Activated CD8-positive, alpha-beta T cell treated with anti-CD3 and anti-CD28 coated beads for 36 hours (primary cell): Measurements from ENCODE around the gene WSB1. TPM values are rescaled to one million over a fixed set of nuclear protein-coding genes. Genes with fewer than 3 reads are reported as not detected.

ENCODE experiments used
- ATAC-seq: fragments of 200-7000 bp; cut with Tn5 transposase; one replicate; pipeline ENCODE4 v1.10.0; 2021; ENCODE audit warnings: mild to moderate bottlenecking, moderate library complexity
- CTCF ChIA-PET: fragments of 350-600 bp; sonication (Branson Sonifier 250); formaldehyde crosslinking; loops from one replicate; lab custom pipeline; 2021; ENCODE audit warnings: antibody characterized with exemption; lab: Charles Lee
- POLR2A ChIA-PET: fragments of 350-600 bp; sonication (Branson Sonifier 250); formaldehyde crosslinking; loops from one replicate; lab custom pipeline; 2021; ENCODE audit warnings: antibody characterized with exemption; lab: Charles Lee
- DNase-seq: peaks from one replicate; pipeline ENCODE4 v3.0.0-alpha.2; 2020
- H3K27ac Mint-ChIP-seq: one replicate; pipeline ENCODE4 v1.8.0; 2021; ENCODE audit warnings: mild to moderate bottlenecking, mixed read lengths
- H3K27me3 Mint-ChIP-seq: one replicate; pipeline ENCODE4 v1.8.0; 2021; ENCODE audit warnings: mixed read lengths
- H3K36me3 Mint-ChIP-seq: one replicate; pipeline ENCODE4 v1.8.0; 2021; ENCODE audit warnings: low read depth, mixed read lengths
- H3K4me1 Mint-ChIP-seq: one replicate; pipeline ENCODE4 v1.8.0; 2021; ENCODE audit warnings: low read depth, mixed read lengths
- H3K4me3 Mint-ChIP-seq: one replicate; pipeline ENCODE4 v1.8.0; 2021; ENCODE audit warnings: mild to moderate bottlenecking, moderate library complexity, mixed read lengths
- H3K9me3 Mint-ChIP-seq: one replicate; pipeline ENCODE4 v1.8.0; 2021; ENCODE audit warnings: mixed read lengths
- CTCF ChIP-seq: fragments of 200-600 bp; IDR thresholded peaks from one replicate; pipeline ENCODE4 v1.8.0; 2022; ENCODE audit warnings: antibody characterized with exemption, mild to moderate bottlenecking
- intact Hi-C: fragments of 100-400 bp; cut with micrococcal nuclease; formaldehyde crosslinking; loops from one replicate; pipeline ENCODE4 v1.10.0; 2022
- total RNA-seq, 2 experiments: library from RNA; stranded (reverse); gene quantifications; one replicate each; pipeline ENCODE4 v1.2.3, GENCODE V29; 2021

The WSB1 gene
- total RNA-seq, 2 experiments from 2014 or later: 224 to 231 TPM

- POLR2A ChIA-PET: no interaction called here
- CTCF ChIA-PET: interaction anchor here (1.0 to 1.7 kb wide), 2 partner anchors 242 to 245 kb away, joined by 5 to 7 read pairs; no protein-coding TSS in a partner anchor
- no peaks in the 10 kb centered on the region for H3K9me3 Mint-ChIP-seq
- peaks cover 3% of the 10 kb centered on the region for H3K36me3 Mint-ChIP-seq
- no peak overlapping the region for H3K4me3 Mint-ChIP-seq
- no peak for ATAC-seq
- H3K27ac Mint-ChIP-seq: no peak overlapping the region
- no peaks in the 10 kb centered on the region for H3K27me3 Mint-ChIP-seq
- DNase-seq: no peak
- TF ChIP-seq CTCF: no peak
- intact Hi-C loops: loop anchor here (10.0 kb wide), 1 partner anchor 98 kb away; the partner anchor contains the start of gene KSR1
- H3K4me1 Mint-ChIP-seq: peaks cover 23% of the 10 kb centered on the region
Measured at GRCh38 chr17:27357236-27357635, 63.3 kb downstream of the WSB1 start.

- Mint-ChIP-seq H3K27ac (no peak overlapping the region), H3K27me3 (no peaks in the 10 kb centered on the region), H3K36me3 (no peaks in the 10 kb centered on the region), H3K4me3 (no peak overlapping the region), H3K4me1 (peaks cover 10% of the 10 kb centered on the region), H3K9me3 (no peaks in the 10 kb centered on the region)
- intact Hi-C loops: no loop called here
- DNase-seq: no peak
- ChIA-PET CTCF (interaction anchor here (0.9 to 2.4 kb wide), 7 partner anchors 9 to 291 kb away, joined by 3 to 10 read pairs (median 5); no protein-coding TSS in a partner anchor), POLR2A (no interaction called here)
- TF ChIP-seq CTCF: no peak
- ATAC-seq: no peak
Measured at GRCh38 chr17:27360507-27360906, 66.6 kb downstream of the WSB1 start.

- Mint-ChIP-seq H3K9me3 (no peaks in the 10 kb centered on the region), H3K4me3 (no peak overlapping the region), H3K27ac (no peak overlapping the region), H3K4me1 (peaks cover 4% of the 10 kb centered on the region), H3K27me3 (no peaks in the 10 kb centered on the region), H3K36me3 (no peaks in the 10 kb centered on the region)
- intact Hi-C loops: no loop called here
- no peak for DNase-seq
- ChIA-PET POLR2A (no interaction called here), CTCF (interaction anchor here (1.1 to 3.1 kb wide), 2 partner anchors 10 to 19 kb away, joined by 3 to 12 read pairs; no protein-coding TSS in a partner anchor)
- ATAC-seq: no peak
- no peak for TF ChIP-seq CTCF
Measured at GRCh38 chr17:27361695-27362094, 67.8 kb downstream of the WSB1 start.

GRCh38 chr17:27362503-27362902, 68.6 kb downstream of the WSB1 start:
- no peaks in the 10 kb centered on the region for H3K9me3 Mint-ChIP-seq
- no peak overlapping the region for H3K4me3 Mint-ChIP-seq
- DNase-seq (no peak), ATAC-seq (no peak)
- intact Hi-C loops: no loop called here
- no peak for TF ChIP-seq CTCF
- H3K36me3 Mint-ChIP-seq: no peaks in the 10 kb centered on the region
- H3K27ac Mint-ChIP-seq: no peak overlapping the region
- H3K27me3 Mint-ChIP-seq: no peaks in the 10 kb centered on the region
- CTCF ChIA-PET: interaction anchor here (1.1 to 3.1 kb wide), 2 partner anchors 10 to 19 kb away, joined by 3 to 12 read pairs; no protein-coding TSS in a partner anchor
- peaks cover 4% of the 10 kb centered on the region for H3K4me1 Mint-ChIP-seq
- POLR2A ChIA-PET: no interaction called here

- Mint-ChIP-seq H3K36me3 (no peaks in the 10 kb centered on the region), H3K4me1 (peaks cover 4% of the 10 kb centered on the region), H3K27me3 (no peaks in the 10 kb centered on the region), H3K9me3 (no peaks in the 10 kb centered on the region), H3K4me3 (no peak overlapping the region), H3K27ac (no peak overlapping the region)
- no peak for TF ChIP-seq CTCF
- no peak for DNase-seq
- no peak for ATAC-seq
- CTCF ChIA-PET: interaction anchor here (0.6 to 3.1 kb wide), 3 partner anchors 18 to 1014 kb away, joined by 3 to 12 read pairs (median 3); no protein-coding TSS in a partner anchor
- POLR2A ChIA-PET: no interaction called here
- intact Hi-C loops: no loop called here
Measured at GRCh38 chr17:27362909-27363308, 69.0 kb downstream of the WSB1 start.
